Hepatocyte (in vitro differentiated cells): ENCODE results near the gene SLC22A15. TPM values are rescaled to one million over a fixed set of nuclear protein-coding genes. Genes with fewer than 3 reads are reported as not detected.

ENCODE experiments used
- DNase-seq: peaks from one replicate; pipeline ENCODE4 v3.0.0-alpha.2; 2016; ENCODE audit warnings: low spot score
- H2AFZ ChIP-seq: fragments of 200-600 bp; sonication (generic); 2 replicates; pipeline ENCODE4 v1.6.0; 2016; ENCODE audit warnings: antibody characterized with exemption, mild to moderate bottlenecking
- H3K27ac ChIP-seq: fragments of 200-600 bp; sonication (generic); 2 replicates; pipeline ENCODE4 v1.5.1; 2016; ENCODE audit warnings: mild to moderate bottlenecking
- H3K27me3 ChIP-seq: fragments of 200-600 bp; sonication (generic); 2 replicates; pipeline ENCODE4 v1.6.1; 2016
- H3K36me3 ChIP-seq: fragments of 200-600 bp; sonication (generic); replicated peaks from 2 replicates; pipeline ENCODE4 v1.5.1; 2016; ENCODE audit warnings: low read depth; ENCODE audit not compliant: insufficient read depth
- H3K4me1 ChIP-seq: fragments of 200-600 bp; sonication (generic); 2 replicates; pipeline ENCODE4 v1.5.1; 2016; ENCODE audit warnings: mild to moderate bottlenecking, moderate library complexity; ENCODE audit not compliant: insufficient read depth
- H3K4me2 ChIP-seq: fragments of 200-600 bp; sonication (generic); 2 replicates; pipeline ENCODE4 v1.6.0; 2016
- H3K4me3 ChIP-seq: fragments of 200-600 bp; sonication (generic); 2 replicates; pipeline ENCODE4 v1.5.1; 2016; ENCODE audit warnings: mild to moderate bottlenecking
- H3K79me2 ChIP-seq: fragments of 200-600 bp; sonication (generic); 2 replicates; pipeline ENCODE4 v1.6.0; 2017; ENCODE audit warnings: mild to moderate bottlenecking
- H3K9me2 ChIP-seq: fragments of 200-600 bp; sonication (generic); replicated peaks from 2 replicates; pipeline ENCODE4 v1.6.0; 2017; ENCODE audit warnings: mild to moderate bottlenecking; ENCODE audit not compliant: insufficient read depth
- H3K9me3 ChIP-seq: fragments of 200-600 bp; sonication (generic); 2 replicates; pipeline ENCODE4 v1.5.1; 2016; ENCODE audit warnings: low read depth, mild to moderate bottlenecking
- H4K20me1 ChIP-seq: fragments of 200-600 bp; sonication (generic); 2 replicates; pipeline ENCODE4 v1.6.0; 2016; ENCODE audit warnings: mild to moderate bottlenecking; ENCODE audit not compliant: insufficient read depth, poor library complexity, severe bottlenecking
- EZH2 ChIP-seq: fragments of 200-600 bp; sonication (generic); IDR thresholded peaks from 2 replicates; pipeline ENCODE4 v1.6.1; 2016; ENCODE audit warnings: antibody characterized with exemption, mild to moderate bottlenecking, borderline replicate concordance
- EZH2phosphoT487 ChIP-seq: fragments of 200-600 bp; sonication (generic); IDR thresholded peaks from one replicate; pipeline ENCODE4 v1.6.1; 2018; ENCODE audit warnings: antibody characterized with exemption, mild to moderate bottlenecking, low read depth, moderate library complexity; ENCODE audit not compliant: unreplicated experiment, severe bottlenecking
- WGBS: methylation state at CpG from one replicate; pipeline ENCODE4 v1.1.6; 2016; ENCODE audit warnings: low lambda C conversion rate; ENCODE audit errors: missing lambda C conversion rate; 5-methylcytosine and 5-hydroxymethylcytosine counted together
- polyA plus RNA-seq: library from polyadenylated mRNA; unstranded; fragments of >200 nt; fragmentation: Nextera tagmentation; extraction: Ambion mirVana; gene quantifications from 2 replicates; pipeline ENCODE4 v1.2.1, GENCODE V29; 2016
- total RNA-seq: library from RNA; depleted of rRNA; stranded (reverse); fragments of >200 nt; gene quantifications from 2 replicates; pipeline ENCODE4 v1.2.3, GENCODE V29; 2014
- TF ChIP-seq, protein P1 (sequence below): fragments of 200-600 bp; sonication (generic); IDR thresholded peaks from 2 replicates; pipeline ENCODE4 v1.5.1; 2016; ENCODE audit warnings: antibody characterized with exemption, mild to moderate bottlenecking; ENCODE audit not compliant: poor library complexity

The SLC22A15 gene
- total RNA-seq (5.4 and 6.9 TPM in 2 replicates), polyA plus RNA-seq (3.1 and 3.4 TPM in 2 replicates)

DNA sequence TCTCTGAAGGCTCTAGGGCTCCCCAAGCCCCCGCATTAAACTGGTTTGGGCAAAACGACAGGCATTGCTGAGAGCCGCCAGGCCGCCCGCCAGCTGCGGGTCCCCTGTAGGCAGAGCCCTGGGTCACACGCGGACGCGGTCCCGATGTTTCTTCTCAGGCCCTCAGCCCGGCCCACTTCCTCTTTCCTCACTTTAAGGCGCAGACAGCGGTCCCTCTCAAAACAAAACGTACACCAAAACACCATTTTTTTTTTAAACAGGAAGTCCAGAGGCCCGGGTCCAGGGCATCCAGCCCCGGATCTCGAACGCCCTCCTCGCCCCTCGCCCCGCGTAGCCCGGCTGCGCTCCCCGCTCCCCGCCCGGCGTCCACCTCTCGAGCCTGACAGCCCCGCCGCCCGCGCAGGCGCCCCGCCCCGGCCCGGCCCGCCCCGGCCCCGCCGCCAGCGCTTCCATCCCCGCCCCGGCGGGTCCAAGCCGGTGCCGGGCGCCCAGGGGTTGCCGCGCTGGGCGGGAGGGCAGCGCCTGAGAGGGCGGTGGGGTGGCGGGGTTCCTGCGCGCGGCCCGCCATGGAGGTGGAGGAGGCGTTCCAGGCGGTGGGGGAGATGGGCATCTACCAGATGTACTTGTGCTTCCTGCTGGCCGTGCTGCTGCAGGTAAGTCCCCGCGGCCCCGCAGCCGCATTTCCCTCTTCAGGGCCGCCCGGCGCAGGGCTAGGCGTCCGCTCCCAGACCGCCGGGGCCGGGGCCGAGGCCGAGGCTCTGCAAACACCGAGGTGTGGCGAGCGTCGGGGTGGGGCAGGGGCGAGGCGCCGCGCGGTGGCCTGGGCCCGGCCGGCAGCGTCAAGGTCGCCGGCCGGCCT is at the start of gene SLC22A15:
SLC22A15 (plus strand) TSS at position 452 of the 859 bp plus-strand sequence; CDS start at position 567, 115 bp downstream.
- Histone ChIP-seq H3K27me3 (no peaks in the 10 kb centered on the region), H3K27ac (peak within 1 kb of the TSS; percentile 81), H3K79me2 (no peaks in the 10 kb centered on the region), H3K4me1 (peaks cover 10% of the 10 kb centered on the region), H3K4me3 (peak within 1 kb of the TSS; percentile 50), H3K9me2 (no peaks in the 10 kb centered on the region), H3K36me3 (no peaks in the 10 kb centered on the region), H4K20me1 (no peaks in the 10 kb centered on the region), H2AFZ (peak within 1 kb of the TSS; percentile 99), H3K4me2 (peak within 1 kb of the TSS; percentile 87), H3K9me3 (no peaks in the 10 kb centered on the region)
- 2% methylated on average over 41 of the region's 91 CpGs for WGBS
- peak; percentile 72 for DNase-seq
- TF ChIP-seq, protein P1, sequence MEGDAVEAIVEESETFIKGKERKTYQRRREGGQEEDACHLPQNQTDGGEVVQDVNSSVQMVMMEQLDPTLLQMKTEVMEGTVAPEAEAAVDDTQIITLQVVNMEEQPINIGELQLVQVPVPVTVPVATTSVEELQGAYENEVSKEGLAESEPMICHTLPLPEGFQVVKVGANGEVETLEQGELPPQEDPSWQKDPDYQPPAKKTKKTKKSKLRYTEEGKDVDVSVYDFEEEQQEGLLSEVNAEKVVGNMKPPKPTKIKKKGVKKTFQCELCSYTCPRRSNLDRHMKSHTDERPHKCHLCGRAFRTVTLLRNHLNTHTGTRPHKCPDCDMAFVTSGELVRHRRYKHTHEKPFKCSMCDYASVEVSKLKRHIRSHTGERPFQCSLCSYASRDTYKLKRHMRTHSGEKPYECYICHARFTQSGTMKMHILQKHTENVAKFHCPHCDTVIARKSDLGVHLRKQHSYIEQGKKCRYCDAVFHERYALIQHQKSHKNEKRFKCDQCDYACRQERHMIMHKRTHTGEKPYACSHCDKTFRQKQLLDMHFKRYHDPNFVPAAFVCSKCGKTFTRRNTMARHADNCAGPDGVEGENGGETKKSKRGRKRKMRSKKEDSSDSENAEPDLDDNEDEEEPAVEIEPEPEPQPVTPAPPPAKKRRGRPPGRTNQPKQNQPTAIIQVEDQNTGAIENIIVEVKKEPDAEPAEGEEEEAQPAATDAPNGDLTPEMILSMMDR, result no peak
- no peak for TF ChIP-seq EZH2phosphoT487
- no peak for TF ChIP-seq EZH2

DNA sequence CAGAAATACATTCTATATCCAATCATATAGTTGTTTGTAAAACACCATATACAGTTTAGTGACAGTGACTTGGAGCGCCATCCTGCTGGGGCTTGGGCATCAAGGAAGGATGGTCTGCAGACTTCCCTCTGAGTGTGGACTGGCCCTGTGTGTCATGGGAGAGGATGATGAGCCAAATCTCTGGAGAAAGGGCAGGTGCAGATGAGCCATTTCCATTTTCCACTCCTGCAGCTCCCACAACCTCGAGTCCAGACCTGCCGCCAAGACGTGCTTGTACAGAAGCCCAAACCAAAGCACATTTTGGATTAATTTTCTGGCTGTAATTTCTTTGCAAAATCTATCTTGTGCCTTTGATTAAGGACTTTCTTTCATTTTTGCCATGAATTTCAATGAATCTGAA is 48.3 kb upstream of the SLC22A15 start:
- no peak overlapping the region for H3K4me2 ChIP-seq
- no peaks in the 10 kb centered on the region for H3K4me1 ChIP-seq
- H4K20me1 ChIP-seq, result no peaks in the 10 kb centered on the region
- H2AFZ ChIP-seq, result no peak overlapping the region
- DNase-seq, result no peak
- H3K36me3 ChIP-seq, result no peaks in the 10 kb centered on the region
- no peaks in the 10 kb centered on the region for H3K9me2 ChIP-seq
- H3K4me3 ChIP-seq, result no peak overlapping the region
- H3K27me3 ChIP-seq, result no peaks in the 10 kb centered on the region
- no peak overlapping the region for H3K27ac ChIP-seq
- H3K79me2 ChIP-seq, result no peaks in the 10 kb centered on the region
- no peak for TF ChIP-seq EZH2
- TF ChIP-seq, protein P1, result no peak
- no peak for TF ChIP-seq EZH2phosphoT487
- H3K9me3 ChIP-seq, result no peaks in the 10 kb centered on the region
- WGBS, result 97% methylated on average over 4 of the region's 4 CpGs

- Histone ChIP-seq H3K36me3 (no peaks in the 10 kb centered on the region), H3K4me2 (peak overlapping the region; percentile 17), H3K27me3 (no peaks in the 10 kb centered on the region), H3K4me3 (no peak overlapping the region), H3K27ac (peak overlapping the region; percentile 19), H4K20me1 (no peaks in the 10 kb centered on the region), H3K4me1 (no peaks in the 10 kb centered on the region), H2AFZ (no peak overlapping the region), H3K9me2 (no peaks in the 10 kb centered on the region), H3K79me2 (no peaks in the 10 kb centered on the region), H3K9me3 (no peaks in the 10 kb centered on the region)
- DNase-seq, result peak; percentile 54
- TF ChIP-seq, protein P1, result no peak
- TF ChIP-seq EZH2, result no peak
- TF ChIP-seq EZH2phosphoT487, result no peak
- WGBS, result 45% methylated on average over 5 of the region's 5 CpGs
These were observed 46.4 kb upstream of the SLC22A15 start for GRCh38 chr1:115929881-115930280.
